IPS DF 6.9 (cell line): ENCODE results near the gene RIMS1.
A peak's percentile ranks its signal among the peaks of the same experiment; 100 is the strongest.

ENCODE experiments used
- DNase-seq: peaks from one replicate; pipeline ENCODE4 v3.0.0-alpha.2; 2013; ENCODE audit warnings: low read depth, low spot score
- H3K27ac ChIP-seq: one replicate; pipeline ENCODE4 v1.5.1; 2013; ENCODE audit warnings: low read length, control low read depth
- H3K27me3 ChIP-seq: 2 replicates; pipeline ENCODE4 v1.6.1; 2013; ENCODE audit warnings: mild to moderate bottlenecking, low read length; ENCODE audit not compliant: control insufficient read depth, insufficient read depth
- H3K36me3 ChIP-seq: 2 replicates; pipeline ENCODE4 v1.6.1; 2013; ENCODE audit warnings: low read length; ENCODE audit not compliant: control insufficient read depth, insufficient read depth
- H3K4me1 ChIP-seq: 2 replicates; pipeline ENCODE4 v1.6.1; 2013; ENCODE audit warnings: low read length; ENCODE audit not compliant: control insufficient read depth, insufficient read depth
- H3K4me3 ChIP-seq: 2 replicates; pipeline ENCODE4 v1.5.1; 2013; ENCODE audit warnings: mild to moderate bottlenecking, low read length
- H3K9me3 ChIP-seq: 2 replicates; pipeline ENCODE4 v1.6.1; 2013; ENCODE audit warnings: low read length, inconsistent platforms; ENCODE audit not compliant: control insufficient read depth, insufficient read depth
- WGBS: extraction: QIAGEN DNeasy Blood & Tissue Kit; methylation state at CpG from one replicate; pipeline ENCODE4 v1.1.7; 2013; ENCODE audit warnings: mixed read lengths, missing lambda C conversion rate; ENCODE audit not compliant: insufficient read length, insufficient coverage; 5-methylcytosine and 5-hydroxymethylcytosine counted together

Gene RIMS1

DNA sequence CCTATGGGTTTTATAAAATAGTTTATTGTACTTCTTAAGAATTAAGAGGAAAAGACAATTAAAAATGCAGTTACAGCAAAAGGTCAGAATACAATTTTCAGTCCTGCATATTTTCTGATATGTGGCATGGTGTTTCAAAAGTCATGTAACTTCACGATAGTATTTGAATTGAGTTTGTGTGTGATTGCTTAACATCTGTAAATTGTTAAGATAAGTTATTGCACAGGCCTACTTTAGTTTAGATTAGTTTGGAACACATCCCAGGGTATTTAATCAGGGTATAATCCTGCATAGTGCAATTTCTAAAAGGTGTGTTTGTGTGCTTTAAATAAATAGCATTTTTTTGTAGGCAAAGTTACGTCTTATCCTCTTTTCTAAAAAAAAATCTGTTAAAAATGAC, 289.6 kb downstream of the RIMS1 start:
- no peak overlapping the region for H3K27ac ChIP-seq
- no peaks in the 10 kb centered on the region for H3K36me3 ChIP-seq
- WGBS, result no CpG with 5 or more reads among the region's 2 CpGs
- H3K4me3 ChIP-seq, result no peak overlapping the region
- H3K4me1 ChIP-seq, result no peaks in the 10 kb centered on the region
- H3K27me3 ChIP-seq, result no peaks in the 10 kb centered on the region
- no peak for DNase-seq
- H3K9me3 ChIP-seq, result no peaks in the 10 kb centered on the region

DNA sequence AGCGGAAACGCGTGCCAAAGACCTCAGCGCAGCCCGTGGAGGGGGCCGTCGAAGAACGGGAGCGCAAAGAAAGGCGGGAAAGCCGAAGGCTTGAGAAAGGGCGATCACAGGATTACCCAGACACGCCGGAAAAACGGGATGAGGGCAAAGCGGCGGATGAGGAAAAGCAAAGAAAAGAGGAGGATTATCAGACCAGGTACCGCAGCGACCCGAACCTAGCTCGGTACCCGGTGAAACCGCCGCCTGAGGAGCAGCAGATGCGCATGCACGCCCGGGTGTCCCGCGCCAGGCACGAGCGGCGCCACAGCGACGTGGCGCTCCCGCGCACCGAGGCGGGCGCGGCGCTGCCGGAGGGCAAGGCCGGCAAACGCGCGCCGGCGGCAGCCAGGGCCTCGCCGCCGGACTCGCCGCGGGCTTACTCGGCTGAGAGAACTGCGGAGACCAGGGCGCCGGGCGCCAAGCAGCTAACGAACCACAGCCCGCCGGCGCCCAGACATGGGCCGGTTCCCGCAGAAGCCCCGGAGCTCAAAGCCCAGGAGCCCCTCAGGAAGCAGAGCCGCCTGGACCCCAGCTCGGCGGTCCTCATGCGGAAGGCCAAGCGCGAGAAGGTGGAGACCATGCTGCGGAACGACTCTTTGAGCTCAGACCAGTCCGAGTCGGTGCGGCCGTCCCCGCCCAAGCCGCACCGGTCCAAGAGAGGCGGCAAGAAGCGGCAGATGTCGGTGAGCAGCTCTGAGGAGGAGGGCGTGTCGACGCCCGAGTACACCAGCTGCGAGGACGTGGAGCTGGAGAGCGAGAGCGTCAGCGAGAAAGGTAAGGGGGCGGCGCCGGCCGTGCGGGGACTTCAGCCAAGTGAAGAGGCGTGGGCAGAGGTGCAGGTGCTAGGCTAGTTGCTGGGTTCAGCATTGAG, 296.2 kb downstream of the RIMS1 start:
- no peaks in the 10 kb centered on the region for H3K9me3 ChIP-seq
- no peaks in the 10 kb centered on the region for H3K4me1 ChIP-seq
- peak overlapping the region; percentile 13; the same call in 1 of the 2 replicates for H3K4me3 ChIP-seq
- H3K27me3 ChIP-seq, result peaks cover 1% of the 10 kb centered on the region; the same call in 1 of the 2 replicates
- H3K36me3 ChIP-seq, result no peaks in the 10 kb centered on the region
- peak; percentile 41 for DNase-seq
- no CpG with 5 or more reads among the region's 100 CpGs for WGBS
- no peak overlapping the region for H3K27ac ChIP-seq

DNA sequence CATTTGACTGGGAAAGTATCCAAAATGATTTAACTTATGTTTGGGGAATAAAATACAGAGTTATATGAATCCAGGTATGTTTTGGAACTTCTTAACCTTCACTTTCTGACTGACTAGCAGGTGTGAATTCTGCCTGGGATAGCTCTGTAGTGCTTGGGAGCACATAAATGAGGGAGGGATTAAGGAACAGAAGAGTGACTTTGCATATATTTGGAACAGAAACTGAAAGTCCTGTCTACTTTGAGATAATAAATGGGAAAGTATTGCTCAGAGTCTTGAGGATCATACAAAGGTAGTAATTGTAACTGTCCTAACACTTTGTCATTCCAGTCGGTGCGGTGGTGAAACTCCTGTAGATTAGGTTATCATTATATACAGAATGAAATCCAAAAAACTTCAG, 317.6 kb downstream of the RIMS1 start:
- no peaks in the 10 kb centered on the region for H3K36me3 ChIP-seq
- no peaks in the 10 kb centered on the region for H3K27me3 ChIP-seq
- H3K4me1 ChIP-seq, result no peaks in the 10 kb centered on the region; the same call in 1 of the 2 replicates
- H3K9me3 ChIP-seq, result no peaks in the 10 kb centered on the region
- no peak for DNase-seq
- H3K27ac ChIP-seq, result no peak overlapping the region
- H3K4me3 ChIP-seq, result no peak overlapping the region
- WGBS, result no CpG with 5 or more reads among the region's 2 CpGs

- no peak overlapping the region for H3K4me3 ChIP-seq
- no peaks in the 10 kb centered on the region for H3K9me3 ChIP-seq
- no peaks in the 10 kb centered on the region for H3K27me3 ChIP-seq
- H3K36me3 ChIP-seq, result no peaks in the 10 kb centered on the region
- no peaks in the 10 kb centered on the region; the same call in 1 of the 2 replicates for H3K4me1 ChIP-seq
- no peak for DNase-seq
- no peak overlapping the region for H3K27ac ChIP-seq
These were observed 319.1 kb downstream of the RIMS1 start for GRCh38 chr6:72205500-72205899.

DNA sequence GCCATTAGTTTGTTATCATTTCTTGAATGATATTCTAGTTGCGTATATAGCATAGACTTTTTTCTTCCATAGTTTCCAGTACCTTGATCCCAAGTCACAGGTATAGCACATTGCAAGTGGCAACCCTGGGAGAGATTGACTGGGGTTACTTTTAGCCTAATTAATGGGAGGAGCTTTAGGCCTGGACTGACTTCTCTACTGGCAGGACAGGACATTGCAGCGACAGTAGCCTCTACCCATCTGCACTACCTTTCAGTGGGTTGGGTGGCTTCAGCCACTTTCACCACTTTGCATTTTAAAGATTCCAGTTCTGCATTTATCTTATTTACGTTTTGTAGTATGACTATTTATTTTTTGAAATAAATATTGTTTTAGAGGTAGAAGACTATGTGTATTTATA, 320.3 kb downstream of the RIMS1 start:
- no peak for DNase-seq

DNA sequence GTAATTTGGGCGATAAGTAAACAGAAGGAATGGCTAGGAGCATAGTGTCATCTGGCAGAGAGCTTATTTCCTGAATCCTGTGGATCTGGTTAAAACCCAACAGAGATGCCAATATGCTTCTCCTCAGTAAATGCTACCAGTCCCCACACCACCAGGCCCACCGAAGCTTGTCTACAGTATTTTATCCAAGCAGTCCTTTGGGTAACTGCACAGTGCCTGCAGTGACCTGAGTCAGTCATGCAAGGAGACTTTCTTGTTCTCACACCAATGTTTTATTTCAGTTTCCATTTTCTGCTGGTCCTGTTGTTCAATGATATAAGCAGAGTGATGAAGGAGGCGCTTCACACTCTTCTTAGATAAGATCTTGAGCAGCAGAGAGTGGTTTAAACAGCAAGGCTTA, 326.3 kb downstream of the RIMS1 start:
- Histone ChIP-seq H3K27ac (no peak overlapping the region), H3K36me3 (no peaks in the 10 kb centered on the region), H3K27me3 (no peaks in the 10 kb centered on the region), H3K9me3 (no peaks in the 10 kb centered on the region), H3K4me1 (no peaks in the 10 kb centered on the region; the same call in 1 of the 2 replicates), H3K4me3 (no peak overlapping the region)
- no peak for DNase-seq
- no CpG with 5 or more reads among the region's 3 CpGs for WGBS

More for the DNA sequence above, 320.3 kb downstream of the RIMS1 start:
- H3K4me3 ChIP-seq, result no peak overlapping the region
- H3K27me3 ChIP-seq, result no peaks in the 10 kb centered on the region
- WGBS, result no CpG with 5 or more reads among the region's 3 CpGs
- no peaks in the 10 kb centered on the region for H3K9me3 ChIP-seq
- H3K36me3 ChIP-seq, result no peaks in the 10 kb centered on the region
- H3K4me1 ChIP-seq, result no peaks in the 10 kb centered on the region; the same call in 1 of the 2 replicates
- no peak overlapping the region for H3K27ac ChIP-seq

DNA sequence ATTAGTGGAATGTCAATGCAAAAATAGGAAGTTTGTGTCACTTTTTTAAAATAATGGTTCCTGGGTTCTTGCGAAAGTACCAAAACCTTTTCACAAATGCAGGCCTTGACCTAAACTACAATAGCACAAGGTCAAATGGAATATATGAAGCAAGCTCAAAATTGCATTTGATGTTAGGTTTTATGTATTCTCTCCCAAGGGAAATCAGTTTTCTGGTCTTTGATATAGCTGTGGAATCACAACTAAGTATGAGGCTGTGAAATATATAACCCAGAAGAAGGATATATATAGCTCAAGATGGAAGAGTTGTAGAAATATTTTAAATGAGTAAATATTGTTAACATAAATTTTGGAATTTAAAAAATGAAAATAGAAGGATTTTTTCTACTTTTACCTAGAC, 327.3 kb downstream of the RIMS1 start:
- Histone ChIP-seq H3K36me3 (no peaks in the 10 kb centered on the region), H3K27ac (no peak overlapping the region), H3K4me3 (no peak overlapping the region), H3K4me1 (no peaks in the 10 kb centered on the region; the same call in 1 of the 2 replicates), H3K9me3 (no peaks in the 10 kb centered on the region), H3K27me3 (no peaks in the 10 kb centered on the region)
- DNase-seq, result no peak
- WGBS, result no CpG with 5 or more reads among the region's 1 CpG

DNA sequence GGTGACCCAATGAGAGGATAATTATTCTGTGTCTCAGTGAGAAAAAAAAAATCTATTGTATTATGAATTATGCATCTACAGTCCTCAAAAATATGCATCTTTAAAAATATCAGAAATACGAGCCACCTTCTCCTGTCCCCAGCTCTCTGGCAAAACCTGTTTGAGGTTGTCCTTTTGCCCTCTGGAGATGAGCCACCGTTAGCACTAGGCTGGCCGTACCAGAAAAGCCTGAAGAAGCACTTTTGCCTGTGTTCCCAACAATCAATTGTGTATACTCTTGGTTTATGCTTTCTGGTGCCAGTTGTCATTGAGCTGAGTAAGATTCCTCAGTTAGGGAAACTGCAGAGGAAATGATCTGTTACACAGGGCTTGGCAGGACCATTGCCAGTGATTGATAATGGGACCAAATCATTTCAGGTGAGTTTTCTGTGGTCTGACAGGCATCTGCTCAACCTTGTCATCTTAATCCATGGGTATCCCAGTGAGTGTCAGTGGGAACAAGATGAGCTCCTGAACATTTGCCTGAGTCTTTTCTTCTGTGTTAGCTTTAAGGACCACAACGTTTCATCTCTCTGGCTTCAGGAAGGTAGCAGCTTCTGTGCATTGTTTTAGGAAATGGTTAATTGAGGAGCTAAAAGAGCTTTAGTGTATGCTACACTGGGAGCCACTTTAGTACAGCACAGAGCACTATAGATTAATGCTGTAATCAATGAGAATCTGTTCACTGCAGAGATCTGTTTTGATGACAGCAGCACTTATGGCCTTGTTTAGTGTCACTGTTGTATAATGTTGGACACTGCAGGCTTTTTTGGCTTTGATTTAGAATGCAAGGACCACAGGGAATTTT, 330.1 kb downstream of the RIMS1 start:
- H3K27ac ChIP-seq, result no peak overlapping the region
- H3K9me3 ChIP-seq, result no peaks in the 10 kb centered on the region
- H3K36me3 ChIP-seq, result no peaks in the 10 kb centered on the region
- H3K4me1 ChIP-seq, result no peaks in the 10 kb centered on the region
- H3K4me3 ChIP-seq, result no peak overlapping the region
- H3K27me3 ChIP-seq, result no peaks in the 10 kb centered on the region
- DNase-seq, result no peak
- WGBS, result no CpG with 5 or more reads among the region's 4 CpGs

DNA sequence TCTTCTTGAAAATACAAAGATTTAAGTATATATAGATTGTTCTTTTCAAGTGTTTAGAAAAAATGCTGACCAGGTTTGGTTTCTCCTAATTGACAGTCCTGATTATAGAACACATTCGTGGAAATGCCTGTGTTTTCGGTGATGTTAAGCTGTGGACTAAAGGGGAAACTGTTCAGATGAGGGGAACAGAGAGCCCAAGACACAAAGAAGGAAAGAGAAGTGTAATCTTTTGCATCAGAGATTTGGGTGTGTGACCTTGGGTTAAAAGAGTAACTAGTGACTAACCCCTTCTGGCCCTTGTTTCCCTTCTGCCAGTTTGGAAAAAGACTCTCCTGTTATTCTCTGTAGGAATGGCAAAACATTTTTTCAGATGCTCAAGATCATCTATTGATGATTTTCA, 331.3 kb downstream of the RIMS1 start:
- Histone ChIP-seq H3K9me3 (no peaks in the 10 kb centered on the region), H3K4me1 (no peaks in the 10 kb centered on the region), H3K27ac (no peak overlapping the region), H3K27me3 (no peaks in the 10 kb centered on the region), H3K4me3 (no peak overlapping the region), H3K36me3 (no peaks in the 10 kb centered on the region)
- no peak for DNase-seq
- WGBS, result no CpG with 5 or more reads among the region's 2 CpGs

DNA sequence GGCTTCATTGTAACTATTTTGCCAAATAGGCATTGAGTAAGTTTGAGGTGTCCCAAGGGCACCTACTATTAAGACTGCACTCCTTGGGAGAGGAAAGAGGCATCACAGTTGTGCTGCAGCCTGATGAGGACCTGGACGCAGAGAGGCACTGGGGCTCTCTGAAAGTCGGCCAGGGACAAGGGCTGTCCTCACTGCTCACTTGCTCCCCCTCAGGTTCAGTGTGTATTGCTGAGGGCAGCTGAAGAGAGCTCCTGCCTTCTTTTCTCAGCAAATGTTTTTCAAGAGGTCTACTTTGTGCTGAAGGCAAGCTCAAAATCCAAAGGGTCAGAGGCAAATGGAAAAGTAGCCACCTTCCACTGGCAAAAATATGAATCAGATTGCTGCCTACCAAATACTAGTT, 331.8 kb downstream of the RIMS1 start:
- no peaks in the 10 kb centered on the region for H3K4me1 ChIP-seq
- H3K9me3 ChIP-seq, result no peaks in the 10 kb centered on the region
- DNase-seq, result peak; percentile 57
- H3K4me3 ChIP-seq, result no peak overlapping the region
- no peak overlapping the region for H3K27ac ChIP-seq
- no peaks in the 10 kb centered on the region for H3K36me3 ChIP-seq
- no peaks in the 10 kb centered on the region for H3K27me3 ChIP-seq
- WGBS, result no CpG with 5 or more reads among the region's 2 CpGs
